ES-I3 (cell line): ENCODE measurements around the gene KIF27.
"Not testable (repeated sequence)": the region's sequence is repeated elsewhere in the genome, so short reads cannot be mapped to it uniquely, and the experiment has no call there.

ENCODE experiments used
- H3K36me3 ChIP-seq: 2 replicates; pipeline ENCODE4 v1.6.1; 2013; ENCODE audit warnings: mild to moderate bottlenecking, low read length, control low read depth, moderate library complexity; ENCODE audit not compliant: insufficient read depth
- H3K4me1 ChIP-seq: 2 replicates; pipeline ENCODE4 v1.6.1; 2013; ENCODE audit warnings: mild to moderate bottlenecking, control low read depth, low read length; ENCODE audit not compliant: insufficient read depth
- H3K9ac ChIP-seq: 2 replicates; pipeline ENCODE4 v1.6.1; 2013; ENCODE audit warnings: low read depth, mild to moderate bottlenecking, low read length, moderate library complexity
- H3K9me3 ChIP-seq: 2 replicates; pipeline ENCODE4 v1.6.1; 2013; ENCODE audit warnings: mild to moderate bottlenecking, low read length, moderate library complexity; ENCODE audit not compliant: control insufficient read depth, insufficient read depth

KIF27 gene

GRCh38 chr9:83937861-83938455, 16.7 kb upstream of the KIF27 start:
- Histone ChIP-seq H3K4me1 (peaks cover 16% of the 10 kb centered on the region), H3K9ac (no peak overlapping the region), H3K9me3 (no peaks in the 10 kb centered on the region), H3K36me3 (no peaks in the 10 kb centered on the region; the same call in 1 of the 2 replicates)

DNA sequence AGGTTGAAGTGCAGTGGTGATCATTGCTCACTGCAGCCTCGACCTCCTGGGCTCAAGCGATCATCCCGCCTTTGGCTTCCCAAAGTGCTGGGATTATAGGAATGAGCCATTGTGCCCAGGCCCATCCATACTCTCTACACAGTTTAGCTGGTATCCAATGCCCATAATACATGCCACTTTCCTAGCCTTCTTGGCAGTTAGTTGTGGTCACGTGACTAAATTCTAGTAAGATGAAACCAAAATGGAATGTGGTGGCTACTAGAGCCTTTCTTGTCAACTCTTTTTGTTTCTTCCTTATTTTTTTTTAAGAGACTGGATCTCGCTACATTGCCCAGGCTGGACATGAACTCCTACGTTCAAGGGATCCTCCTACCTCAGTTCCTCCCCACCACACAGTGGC, 15.3 kb upstream of the KIF27 start:
- H3K36me3 ChIP-seq: no peaks in the 10 kb centered on the region; the same call in 1 of the 2 replicates
- H3K4me1 ChIP-seq: peaks cover 16% of the 10 kb centered on the region
- no peak overlapping the region for H3K9ac ChIP-seq
- H3K9me3 ChIP-seq: no peaks in the 10 kb centered on the region

DNA sequence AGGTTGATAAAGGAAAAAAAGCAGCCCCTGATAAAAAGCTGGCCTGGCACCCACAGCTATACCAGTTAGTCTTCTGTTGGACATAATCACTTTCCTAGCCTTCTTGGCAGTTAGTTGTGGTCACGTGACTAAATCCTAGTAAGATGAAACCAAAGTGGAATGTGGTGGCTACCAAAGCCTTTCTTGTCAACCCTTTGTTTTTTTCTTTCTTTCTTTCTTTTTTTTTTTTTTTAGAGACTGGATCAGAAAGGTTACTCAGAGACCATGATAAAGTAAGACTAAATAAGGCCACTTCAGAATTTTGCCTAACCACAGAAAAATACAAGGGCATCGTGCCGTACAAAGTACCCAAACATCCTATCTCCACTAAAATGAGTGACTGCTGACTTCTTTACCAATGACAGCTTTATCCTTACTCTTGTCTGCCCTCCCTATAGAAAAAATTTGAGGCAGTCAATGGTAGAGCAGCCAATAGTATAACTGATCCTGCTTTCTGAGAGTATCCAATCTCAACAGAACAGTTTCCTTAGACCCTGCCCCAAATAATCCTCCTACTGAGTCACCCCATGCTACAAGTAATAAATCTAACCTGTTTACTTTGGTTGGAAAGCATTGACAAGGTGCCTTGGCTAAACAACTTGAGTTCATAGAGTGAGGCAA, 14.2 kb upstream of the KIF27 start:
- Histone ChIP-seq H3K4me1 (peaks cover 16% of the 10 kb centered on the region), H3K9me3 (no peaks in the 10 kb centered on the region), H3K36me3 (no peaks in the 10 kb centered on the region; the same call in 1 of the 2 replicates), H3K9ac (no peak overlapping the region)

DNA sequence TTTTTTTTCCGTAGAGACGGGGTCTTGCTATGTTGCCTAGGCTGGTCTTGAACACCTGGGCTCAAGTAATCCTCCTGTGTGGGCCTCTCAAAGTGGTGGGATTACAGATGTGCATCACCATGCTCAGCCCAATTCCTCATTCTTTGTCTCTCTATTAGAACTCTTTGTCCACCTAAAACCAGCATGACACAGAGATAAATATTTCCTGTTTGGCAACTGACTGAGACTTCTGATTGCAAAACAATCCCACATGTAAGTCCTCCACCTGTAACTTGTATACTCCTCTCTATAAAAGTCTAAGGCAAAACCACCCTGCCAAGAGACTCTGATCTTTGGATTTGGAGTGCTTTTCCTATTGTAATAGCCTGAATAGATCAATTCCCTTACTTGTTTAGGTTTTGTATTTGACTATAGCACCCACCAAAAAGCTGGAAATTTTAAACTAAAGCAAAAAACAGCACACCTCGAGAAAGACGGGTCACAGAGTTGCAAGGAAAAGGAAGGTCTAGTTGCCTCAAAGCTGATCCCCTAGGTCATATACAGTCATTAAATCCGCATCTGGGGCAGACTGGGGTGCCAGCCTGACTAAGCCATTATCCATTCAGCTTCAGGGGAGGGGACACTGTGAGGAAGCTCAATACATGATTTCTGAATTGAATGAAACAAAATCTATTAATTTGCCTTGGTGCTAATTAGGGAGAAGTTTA, 13.5 kb upstream of the KIF27 start:
- H3K9me3 ChIP-seq: no peaks in the 10 kb centered on the region
- no peaks in the 10 kb centered on the region; the same call in 1 of the 2 replicates for H3K36me3 ChIP-seq
- peaks cover 16% of the 10 kb centered on the region for H3K4me1 ChIP-seq
- no peak overlapping the region for H3K9ac ChIP-seq

DNA sequence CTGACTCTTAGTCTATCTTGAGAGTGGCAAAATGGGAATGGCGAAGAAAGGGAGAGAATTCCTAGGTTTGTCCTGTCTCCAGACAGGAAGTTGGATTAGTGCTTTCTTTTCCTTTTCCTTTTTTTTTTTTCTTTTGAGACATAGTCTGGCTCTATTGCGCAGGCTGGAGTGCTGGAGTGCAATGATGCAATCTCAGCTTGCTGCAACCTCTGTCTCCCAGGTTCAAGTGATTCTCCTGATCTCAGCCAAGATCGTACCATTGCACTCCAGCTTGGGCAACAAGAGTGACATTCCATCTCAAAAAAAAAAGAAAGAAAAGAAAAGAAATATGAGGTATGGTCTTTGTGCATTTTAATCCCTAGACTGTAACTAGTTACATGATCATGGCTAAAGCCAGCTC, 12.6 kb upstream of the KIF27 start:
- Histone ChIP-seq H3K4me1 (peaks cover 16% of the 10 kb centered on the region), H3K9me3 (no peaks in the 10 kb centered on the region), H3K36me3 (no peaks in the 10 kb centered on the region), H3K9ac (no peak overlapping the region)

GRCh38 chr9:83932851-83933250, 11.6 kb upstream of the KIF27 start:
- no peaks in the 10 kb centered on the region for H3K9me3 ChIP-seq
- H3K9ac ChIP-seq: no peak overlapping the region
- H3K4me1 ChIP-seq: peaks cover 15% of the 10 kb centered on the region
- H3K36me3 ChIP-seq: no peaks in the 10 kb centered on the region

- Histone ChIP-seq H3K4me1 (peaks cover 9% of the 10 kb centered on the region), H3K9me3 (no peaks in the 10 kb centered on the region), H3K36me3 (no peaks in the 10 kb centered on the region), H3K9ac (no peak overlapping the region)
These were observed 10.8 kb upstream of the KIF27 start for GRCh38 chr9:83932011-83932410.

- Histone ChIP-seq H3K4me1 (peaks cover 9% of the 10 kb centered on the region), H3K9ac (no peak overlapping the region), H3K36me3 (no peaks in the 10 kb centered on the region), H3K9me3 (no peaks in the 10 kb centered on the region)
These were observed 9.6 kb upstream of the KIF27 start for GRCh38 chr9:83930881-83931280.

DNA sequence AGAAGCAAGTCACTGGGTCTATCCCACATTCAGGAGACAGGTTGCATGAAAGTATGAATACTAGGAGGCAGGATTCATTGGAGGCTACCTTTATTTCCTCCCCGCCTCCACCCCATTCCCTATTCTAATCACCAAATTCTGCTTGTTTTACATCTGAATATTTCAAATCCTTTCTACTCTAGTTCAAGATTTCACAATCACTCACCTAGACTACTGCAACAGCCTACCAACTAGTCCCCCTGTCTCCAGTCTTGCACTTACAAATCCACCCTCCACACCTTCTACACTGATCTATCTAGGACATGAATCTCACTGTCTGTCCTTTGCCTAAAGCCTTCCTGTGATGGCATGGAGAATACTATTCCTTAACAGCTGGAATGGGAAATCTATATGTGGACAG, 6.4 kb upstream of the KIF27 start:
- H3K9me3 ChIP-seq: no peaks in the 10 kb centered on the region
- H3K9ac ChIP-seq: no peak overlapping the region
- no peaks in the 10 kb centered on the region for H3K36me3 ChIP-seq
- no peaks in the 10 kb centered on the region for H3K4me1 ChIP-seq

- no peaks in the 10 kb centered on the region for H3K9me3 ChIP-seq
- H3K36me3 ChIP-seq: no peaks in the 10 kb centered on the region
- H3K4me1 ChIP-seq: no peaks in the 10 kb centered on the region
- H3K9ac ChIP-seq: peak overlapping the region; percentile 85
These were observed 734 bp downstream of the KIF27 start for GRCh38 chr9:83920469-83920926.

DNA sequence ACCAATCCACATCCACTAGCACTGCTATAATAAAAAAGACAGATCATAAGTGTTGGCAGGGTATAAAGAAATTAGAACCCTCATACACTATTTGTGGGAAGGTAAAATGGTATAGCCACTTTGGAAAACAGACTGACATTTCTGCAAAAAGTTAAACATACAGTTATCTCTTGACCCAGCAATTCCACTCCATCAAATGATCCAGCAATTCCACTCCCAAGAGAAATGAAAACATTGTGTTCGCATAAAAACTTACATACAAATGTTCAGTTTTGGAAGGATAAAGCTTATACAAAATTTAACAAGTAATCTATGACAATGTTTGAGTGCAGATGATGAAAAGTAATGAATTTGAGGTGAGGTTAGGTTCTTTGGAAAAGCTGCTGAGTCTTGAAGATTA, 2.1 kb downstream of the KIF27 start:
- no peaks in the 10 kb centered on the region for H3K4me1 ChIP-seq
- H3K36me3 ChIP-seq: no peaks in the 10 kb centered on the region
- H3K9me3 ChIP-seq: no peaks in the 10 kb centered on the region
- H3K9ac ChIP-seq: no peak overlapping the region

GRCh38 chr9:83912194-83912593, 9.0 kb downstream of the KIF27 start:
- not testable (repeated sequence) for H3K9me3 ChIP-seq

DNA sequence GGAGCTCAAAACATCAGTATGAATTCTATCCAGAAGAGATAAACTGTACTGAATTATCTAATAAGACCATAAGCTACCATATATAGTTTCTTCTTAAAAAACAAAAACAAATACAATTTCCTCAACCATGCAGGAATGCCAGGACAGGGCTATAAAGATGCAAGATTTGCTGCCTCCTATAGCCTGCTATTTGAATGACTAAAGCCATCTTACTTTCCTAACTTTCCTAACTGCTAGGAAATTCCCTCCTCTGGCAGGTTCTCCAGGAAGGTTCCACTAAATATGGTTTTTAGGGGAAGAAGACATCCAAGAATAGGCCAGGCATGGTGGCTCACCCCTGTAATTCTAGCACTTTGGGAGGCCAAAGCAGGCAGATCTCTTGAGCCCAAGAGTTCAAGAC, 15.1 kb downstream of the KIF27 start:
- H3K36me3 ChIP-seq: no peaks in the 10 kb centered on the region

More at GRCh38 chr9:83912194-83912593, 9.0 kb downstream of the KIF27 start:
- H3K9ac ChIP-seq, H3K4me1 ChIP-seq, H3K36me3 ChIP-seq: not testable (repeated sequence)

GRCh38 chr9:83900615-83901014, 20.6 kb downstream of the KIF27 start:
- not testable (repeated sequence) for H3K9me3 ChIP-seq, H3K9ac ChIP-seq, H3K36me3 ChIP-seq, H3K4me1 ChIP-seq

More for the DNA sequence above, 15.1 kb downstream of the KIF27 start:
- H3K4me1 ChIP-seq: no peaks in the 10 kb centered on the region
- H3K9ac ChIP-seq: no peak overlapping the region
- H3K9me3 ChIP-seq: no peaks in the 10 kb centered on the region

GRCh38 chr9:83894301-83894700, 26.9 kb downstream of the KIF27 start:
- not testable (repeated sequence) for H3K9me3 ChIP-seq, H3K4me1 ChIP-seq, H3K36me3 ChIP-seq, H3K9ac ChIP-seq
